NCI-H526 treated with DMSO at 0.1 percent for 48 hours (cell line): ENCODE measurements around the gene ITGB1BP1.
"Not testable (repeated sequence)": the region's sequence is repeated elsewhere in the genome, so short reads cannot be mapped to it uniquely, and the experiment has no call there.

Source experiments
- DNase-seq: peaks from one replicate; lab custom pipeline; 2025; lab: John Stamatoyannopoulos, UW

ITGB1BP1 gene

GRCh38 chr2:9400268-9401058 is 22.9 kb downstream of the ITGB1BP1 start:
- DNase-seq = no peak

DNA sequence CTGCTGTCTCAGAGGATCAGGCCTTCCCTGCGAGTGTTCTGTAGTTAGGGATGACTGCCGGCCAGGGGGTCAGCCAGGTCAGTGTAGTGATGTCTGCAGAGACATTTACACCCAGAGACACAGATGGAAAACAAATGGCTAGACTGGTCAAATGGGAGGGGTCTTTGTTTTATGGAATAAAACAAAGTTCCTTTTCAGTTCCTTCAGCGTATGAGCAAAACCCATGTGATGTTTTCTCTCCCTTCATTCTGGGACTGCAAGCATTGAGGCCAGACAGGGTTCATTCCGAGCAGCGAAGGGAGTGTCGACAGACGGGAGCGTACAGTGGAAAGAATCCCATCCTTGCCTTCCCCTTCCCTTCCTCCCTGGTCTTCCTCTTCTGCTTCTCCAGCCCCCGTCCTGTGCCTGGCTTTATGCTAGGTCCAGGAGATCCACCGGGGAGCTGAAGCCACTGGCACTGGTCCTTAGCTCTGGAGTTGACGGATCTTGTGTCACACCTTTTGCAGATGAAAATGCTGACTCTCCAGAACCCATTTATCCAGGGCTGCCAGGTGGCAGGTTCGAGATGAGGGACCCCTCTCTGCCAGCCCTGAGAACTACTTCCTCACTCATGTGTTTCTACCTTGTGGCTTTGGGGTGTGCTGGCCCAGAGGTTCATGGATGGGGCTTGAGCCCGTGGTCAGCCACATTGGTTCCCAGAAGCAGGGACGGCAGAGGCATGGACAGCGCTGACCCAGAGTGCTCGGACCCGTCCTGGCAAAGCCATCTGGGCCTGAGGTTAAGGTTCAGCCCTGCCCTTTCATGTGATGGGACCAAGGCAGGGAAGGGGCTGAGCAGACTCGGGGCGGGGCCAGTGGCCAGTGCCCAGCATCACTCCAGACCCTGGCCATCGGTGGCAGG is 24.2 kb downstream of the ITGB1BP1 start:
- no peak for DNase-seq

- DNase-seq = not testable (repeated sequence)
These were observed 25.1 kb downstream of the ITGB1BP1 start for GRCh38 chr2:9398251-9398650.

GRCh38 chr2:9397201-9397600 is 26.1 kb downstream of the ITGB1BP1 start:
- no peak for DNase-seq

GRCh38 chr2:9394816-9395215 is 28.5 kb downstream of the ITGB1BP1 start:
- no peak for DNase-seq

DNA sequence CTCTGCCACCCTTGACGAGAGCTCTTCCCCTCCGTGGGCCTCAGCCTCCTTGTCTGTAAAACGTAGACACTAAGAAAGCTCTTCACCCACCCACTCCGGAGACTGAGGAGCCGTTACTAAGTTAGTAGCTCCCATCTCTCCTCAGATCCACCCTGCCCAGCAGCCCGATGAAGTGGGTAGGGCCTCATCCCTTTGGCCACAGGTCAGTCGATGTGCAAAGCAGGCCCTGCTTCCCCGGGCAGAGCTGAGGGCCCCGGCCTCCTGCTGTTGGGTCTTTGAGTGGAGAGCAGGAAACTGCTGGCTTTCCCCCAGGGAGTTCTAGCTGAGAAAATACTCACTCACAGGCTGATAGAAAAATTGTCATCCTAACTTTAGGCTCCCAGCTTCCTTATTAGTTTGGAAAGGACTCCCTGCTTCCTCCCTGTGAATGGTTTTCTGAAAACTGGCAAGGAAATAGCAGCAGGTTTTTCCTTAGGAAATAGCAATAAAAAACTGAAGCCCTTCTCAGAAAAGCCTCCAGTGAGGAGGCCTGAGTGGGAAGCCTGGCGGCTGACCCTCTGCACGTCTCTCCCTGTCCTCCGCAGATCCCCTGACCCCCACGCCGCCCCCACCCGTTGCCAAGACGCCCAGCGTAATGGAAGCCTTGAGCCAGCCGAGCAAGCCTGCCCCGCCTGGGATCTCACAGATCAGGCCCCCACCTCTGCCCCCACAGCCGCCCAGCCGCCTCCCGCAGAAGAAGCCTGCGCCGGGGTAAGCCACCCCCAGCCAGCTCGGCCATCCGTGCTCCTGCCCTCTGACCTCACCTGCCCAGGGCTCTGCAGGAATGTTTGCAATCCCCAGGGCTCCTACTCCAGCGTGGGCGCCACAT is 30.2 kb downstream of the ITGB1BP1 start:
- DNase-seq = no peak

DNA sequence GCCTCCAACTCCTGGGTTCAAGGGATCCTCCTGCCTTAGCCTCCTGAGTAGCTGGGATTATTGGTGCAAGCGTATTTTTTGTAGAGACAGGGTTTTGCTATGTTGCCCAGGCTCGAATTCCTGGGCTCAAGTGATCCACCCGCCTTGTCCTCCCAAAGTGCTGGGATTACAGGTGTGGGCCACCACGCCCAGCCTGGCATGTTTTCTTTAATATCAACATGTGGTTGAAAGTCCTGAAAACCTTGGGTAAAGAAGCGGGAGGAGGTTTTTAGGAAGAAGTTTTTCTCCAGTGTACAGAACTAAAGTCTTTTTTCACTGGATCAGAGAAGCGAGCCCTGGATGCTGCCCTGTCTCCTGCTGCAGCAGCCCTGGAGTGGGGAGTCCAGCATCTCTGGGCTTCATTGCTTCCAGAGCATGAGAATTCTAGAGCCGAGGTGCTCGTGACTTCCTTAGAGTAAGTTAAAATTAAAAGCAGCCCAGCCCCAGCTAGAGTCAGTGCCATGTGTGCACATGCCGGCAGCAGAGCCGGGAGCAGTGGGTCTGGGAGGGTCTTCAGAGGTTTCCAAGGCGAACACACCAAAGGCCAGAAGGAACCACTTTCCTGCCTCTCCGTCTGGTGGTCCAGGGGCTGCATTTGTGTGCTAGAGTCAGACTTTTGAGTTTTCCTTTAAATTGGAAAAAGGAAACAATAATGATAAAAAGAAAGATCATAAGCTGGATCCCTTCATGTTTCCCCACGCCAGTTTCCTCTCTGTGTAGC is 31.2 kb downstream of the ITGB1BP1 start:
- DNase-seq = no peak

- no peak for DNase-seq
These were observed 32.3 kb downstream of the ITGB1BP1 start for GRCh38 chr2:9390991-9391390.

DNA sequence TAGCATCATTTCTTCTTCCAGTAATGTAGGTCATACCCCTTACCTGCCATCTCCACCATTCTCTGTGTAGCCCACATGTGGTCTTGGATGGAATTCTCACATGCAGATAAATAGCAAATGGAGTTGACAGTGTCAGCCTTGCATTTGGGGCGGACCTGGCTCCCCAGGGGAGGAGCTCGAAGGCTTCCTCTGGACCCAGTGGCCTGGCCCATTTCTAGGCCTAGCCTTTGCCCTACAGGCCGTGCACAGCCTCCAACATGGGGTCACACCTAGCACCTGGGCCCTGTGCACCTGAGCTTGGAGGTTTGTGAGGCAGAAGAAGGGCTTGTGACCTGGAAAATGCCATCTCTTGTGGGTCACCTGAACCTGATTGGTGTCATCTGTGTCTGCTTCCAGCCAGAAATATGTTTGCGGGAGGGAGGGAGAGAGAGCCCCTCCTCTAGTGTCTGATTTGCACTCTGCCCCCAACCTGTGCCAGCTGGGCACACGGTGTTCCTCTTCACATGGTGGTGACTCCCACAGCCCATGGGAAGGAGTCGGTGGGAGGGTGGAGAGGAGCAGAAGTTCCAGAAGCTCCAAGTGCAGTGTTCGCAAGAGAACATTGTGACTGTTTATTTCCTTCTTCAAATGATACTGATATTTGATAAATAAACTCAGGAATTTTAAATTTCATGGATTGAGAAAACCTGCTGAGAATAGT is 33.0 kb downstream of the ITGB1BP1 start:
- no peak for DNase-seq

- DNase-seq = no peak
These were observed 34.1 kb downstream of the ITGB1BP1 start for GRCh38 chr2:9388950-9389911.

DNA sequence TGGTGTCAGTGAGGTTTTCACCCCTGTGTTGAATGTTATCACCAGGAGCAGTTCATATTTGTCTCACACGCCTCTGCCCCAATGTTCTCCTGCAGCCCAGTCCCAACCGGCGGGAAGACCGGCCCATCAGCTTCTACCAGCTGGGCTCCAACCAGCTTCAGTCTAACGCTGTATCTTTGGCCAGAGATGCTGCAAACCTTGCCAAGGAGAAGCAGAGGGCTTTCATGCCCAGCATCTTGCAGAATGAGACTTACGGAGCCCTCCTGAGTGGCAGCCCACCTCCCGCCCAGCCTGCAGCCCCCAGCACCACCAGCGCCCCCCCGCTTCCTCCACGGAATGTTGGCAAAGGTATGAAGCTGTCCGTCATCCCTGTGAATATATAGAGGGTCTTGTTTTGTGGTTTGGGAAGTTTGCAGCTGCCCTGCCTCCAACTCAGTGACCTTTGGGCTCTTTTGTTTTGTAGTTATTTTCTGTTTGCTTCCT is 35.1 kb downstream of the ITGB1BP1 start:
- no peak for DNase-seq

DNA sequence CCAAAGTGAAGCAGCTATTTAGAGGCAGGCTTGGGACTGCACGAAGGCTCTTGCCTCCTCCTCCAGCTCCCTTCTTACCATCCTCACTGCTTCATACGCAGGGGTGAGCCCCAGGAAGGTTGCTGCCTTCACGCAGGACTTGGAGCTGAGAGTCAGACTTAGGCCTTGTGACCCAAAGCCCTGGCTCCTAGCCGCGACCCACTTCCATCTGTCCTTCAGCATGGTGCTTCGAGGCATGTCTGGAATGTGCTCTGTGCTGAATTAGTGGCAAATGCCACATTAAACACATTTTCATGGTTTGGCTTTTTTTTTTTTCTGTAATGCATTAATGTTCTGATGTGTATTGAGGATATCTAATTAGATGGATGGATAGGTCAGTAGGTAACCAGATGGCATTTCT is 37.5 kb downstream of the ITGB1BP1 start:
- no peak for DNase-seq

DNA sequence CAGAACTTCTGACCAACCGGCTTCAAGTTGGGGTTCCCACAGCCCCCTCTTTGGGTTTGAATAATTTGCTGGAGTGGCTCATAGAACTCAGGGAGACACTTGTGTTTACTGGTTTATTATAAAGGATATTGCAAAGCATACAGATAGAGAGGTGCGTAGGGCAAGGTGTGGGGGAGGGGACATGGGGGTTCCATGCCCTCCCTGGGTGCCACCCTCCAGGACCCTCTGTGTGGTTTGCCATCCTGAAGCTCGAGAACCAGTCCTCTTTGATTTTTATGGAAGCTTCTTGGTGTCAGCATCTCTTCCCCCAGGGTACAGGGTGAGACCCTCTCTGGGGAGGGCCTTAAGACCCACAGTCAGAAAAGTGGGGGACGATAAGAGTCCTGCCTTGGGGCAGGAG is 38.8 kb downstream of the ITGB1BP1 start:
- no peak for DNase-seq

DNA sequence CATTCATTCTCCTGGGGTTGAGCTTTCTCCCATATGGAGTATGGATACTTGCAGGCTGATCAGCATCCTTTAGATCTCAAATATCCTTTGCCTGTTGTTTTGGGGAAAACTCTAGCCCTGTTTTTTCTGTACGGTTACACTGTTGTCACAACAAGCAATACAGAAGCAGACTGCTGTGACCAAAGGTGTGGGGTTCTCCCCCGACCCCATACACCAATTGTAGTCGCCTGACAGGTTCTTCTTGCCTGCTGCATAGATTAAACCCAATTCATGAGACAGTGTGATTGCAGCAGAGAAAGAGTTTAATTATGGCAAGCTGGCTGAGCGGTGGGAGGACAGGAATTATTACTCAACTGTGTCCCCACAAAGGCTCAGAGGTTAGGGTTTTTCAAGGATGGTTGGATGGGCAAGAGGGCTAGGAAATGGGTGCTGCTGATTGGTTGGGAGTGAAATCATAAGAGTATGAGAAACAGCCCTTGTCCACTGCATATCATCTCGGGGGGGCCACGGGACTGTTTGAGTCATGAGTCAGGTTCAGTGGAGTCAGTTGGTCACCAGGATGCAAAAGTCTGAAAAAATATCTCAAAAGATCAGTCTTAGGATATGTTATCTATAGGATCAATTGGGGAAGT is 40.6 kb downstream of the ITGB1BP1 start:
- no peak for DNase-seq

- DNase-seq = no peak
These were observed 42.4 kb downstream of the ITGB1BP1 start for GRCh38 chr2:9380702-9381628.

- no peak for DNase-seq
These were observed 44.0 kb downstream of the ITGB1BP1 start for GRCh38 chr2:9379391-9379755.

DNA sequence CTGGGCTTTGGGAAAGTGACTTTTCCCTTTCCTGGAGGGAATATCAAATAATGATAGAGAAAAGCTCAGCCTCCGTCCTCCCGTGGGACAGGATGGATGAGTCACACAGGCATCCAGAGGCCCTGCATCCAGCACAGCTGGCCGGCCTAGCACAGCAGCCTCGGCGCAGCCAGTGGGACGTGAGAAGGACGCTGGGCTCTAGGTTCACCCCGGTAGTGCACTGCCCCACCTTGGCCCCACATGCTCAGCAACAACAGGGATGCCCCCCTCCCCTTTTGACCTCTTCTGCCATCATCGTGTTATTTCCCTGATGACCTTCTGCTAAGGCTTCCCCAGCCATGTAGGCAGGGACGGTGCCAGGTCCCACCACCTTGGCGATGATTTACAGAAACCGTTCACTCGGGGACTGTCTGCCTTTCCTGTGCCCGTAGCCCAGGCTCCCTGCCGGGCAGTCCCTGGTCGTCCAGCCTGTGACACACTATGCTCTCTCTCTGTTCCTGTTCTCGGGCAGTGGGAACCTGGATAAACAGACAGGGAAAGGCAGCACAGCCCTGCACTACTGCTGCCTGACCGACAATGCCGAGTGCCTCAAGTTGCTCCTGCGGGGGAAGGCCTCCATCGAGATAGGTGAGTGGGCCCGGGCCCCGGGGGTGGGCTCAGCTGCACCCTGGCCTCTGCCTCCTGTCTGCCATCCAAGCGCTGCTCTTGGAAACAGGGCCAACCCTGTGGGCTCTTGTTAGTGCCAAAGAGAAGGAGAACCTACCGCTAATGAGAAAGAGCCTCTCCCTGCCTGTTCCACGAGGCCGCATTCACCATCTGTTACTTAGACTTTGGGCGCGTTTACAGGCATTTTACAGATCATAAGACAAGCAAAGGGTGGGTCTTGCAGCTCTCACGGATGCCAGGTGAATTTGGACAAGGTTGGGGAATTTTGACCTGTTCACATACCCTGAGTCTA is 44.6 kb downstream of the ITGB1BP1 start:
- DNase-seq = no peak
